GM21528 (cell line): ENCODE results near the gene PRODH2.
"Not testable (repeated sequence)": the region's sequence is repeated elsewhere in the genome, so short reads cannot be mapped to it uniquely, and the experiment has no call there.

ENCODE experiments used
- ATAC-seq: cut with Tn5 transposase; IDR thresholded peaks from one replicate; pipeline ENCODE4 v1.9.1; 2021; ENCODE audit warnings: mild to moderate bottlenecking, moderate library complexity; ENCODE audit not compliant: unreplicated experiment, low FRiP score

PRODH2 gene

GRCh38 chr19:35797663-35798062, 15.0 kb downstream of the PRODH2 start:
- no peak for ATAC-seq

GRCh38 chr19:35796645-35797542, 15.8 kb downstream of the PRODH2 start:
- ATAC-seq: no peak

- not testable (repeated sequence) for ATAC-seq
Measured at GRCh38 chr19:35795564-35795963, 17.1 kb downstream of the PRODH2 start.

- ATAC-seq: no peak
Measured at GRCh38 chr19:35793381-35794165, 19.1 kb downstream of the PRODH2 start.

- ATAC-seq: no peak
Measured at GRCh38 chr19:35792888-35793287, 19.8 kb downstream of the PRODH2 start.

- no peak for ATAC-seq
Measured at GRCh38 chr19:35792312-35792711, 20.3 kb downstream of the PRODH2 start.

- no peak for ATAC-seq
Measured at GRCh38 chr19:35791814-35792279, 20.8 kb downstream of the PRODH2 start.

GRCh38 chr19:35790981-35791813, 21.4 kb downstream of the PRODH2 start:
- no peak for ATAC-seq

GRCh38 chr19:35789978-35790944, 22.4 kb downstream of the PRODH2 start:
- ATAC-seq: no peak

GRCh38 chr19:35789195-35789977, 23.3 kb downstream of the PRODH2 start:
- no peak for ATAC-seq

- no peak for ATAC-seq
Measured at GRCh38 chr19:35788205-35788960, 24.3 kb downstream of the PRODH2 start.

GRCh38 chr19:35787227-35787799, 25.3 kb downstream of the PRODH2 start:
- no peak for ATAC-seq

GRCh38 chr19:35786299-35787160, 26.1 kb downstream of the PRODH2 start:
- no peak for ATAC-seq

- no peak for ATAC-seq
Measured at GRCh38 chr19:35785339-35785627, 27.4 kb downstream of the PRODH2 start.

GRCh38 chr19:35784503-35785338, 27.9 kb downstream of the PRODH2 start:
- ATAC-seq: no peak
